Stimulated activated naive B cell treated with anti-CD40 and anti-IgM and Interleukin-4, amounts not matched to agents 10 μg/mL and 1 μg/mL and 100 μg/mL, for 72 hours (primary cell): ENCODE data around the gene KIAA0319L.

Experiments used
- ATAC-seq, 2 donors: fragments of 150-1000 bp; cut with Tn5 transposase; replicated peaks; 2 replicates each; pipeline ENCODE4 v1.10.0; 2021; ENCODE audit warnings: moderate library complexity in 1 of 2
- DNase-seq: peaks from one replicate; pipeline ENCODE4 v3.0.0; 2021
- H3K27ac Mint-ChIP-seq: one replicate; pipeline ENCODE4 v1.8.0; 2022; ENCODE audit warnings: mild to moderate bottlenecking, mixed read lengths
- H3K27me3 Mint-ChIP-seq, 2 donors: one replicate each; pipeline ENCODE4 v1.8.0; 2022; ENCODE audit warnings: mixed read lengths in 2 of 2
- H3K36me3 Mint-ChIP-seq, 2 donors: one replicate each; pipeline ENCODE4 v1.8.0; 2022; ENCODE audit warnings: mixed read lengths in 2 of 2, mild to moderate bottlenecking in 1 of 2
- H3K4me1 Mint-ChIP-seq, 2 donors: one replicate each; pipeline ENCODE4 v1.8.0; 2022; ENCODE audit warnings: mixed read lengths in 2 of 2, mild to moderate bottlenecking in 1 of 2
- H3K4me3 Mint-ChIP-seq, 2 donors: one replicate each; pipeline ENCODE4 v1.8.0; 2022; ENCODE audit warnings: mild to moderate bottlenecking in 2 of 2, mixed read lengths in 2 of 2, moderate library complexity in 1 of 2
- H3K9me3 Mint-ChIP-seq, 2 donors: one replicate each; pipeline ENCODE4 v1.8.0; 2022; ENCODE audit warnings: mixed read lengths in 2 of 2, mild to moderate bottlenecking in 1 of 2

The KIAA0319L gene

DNA sequence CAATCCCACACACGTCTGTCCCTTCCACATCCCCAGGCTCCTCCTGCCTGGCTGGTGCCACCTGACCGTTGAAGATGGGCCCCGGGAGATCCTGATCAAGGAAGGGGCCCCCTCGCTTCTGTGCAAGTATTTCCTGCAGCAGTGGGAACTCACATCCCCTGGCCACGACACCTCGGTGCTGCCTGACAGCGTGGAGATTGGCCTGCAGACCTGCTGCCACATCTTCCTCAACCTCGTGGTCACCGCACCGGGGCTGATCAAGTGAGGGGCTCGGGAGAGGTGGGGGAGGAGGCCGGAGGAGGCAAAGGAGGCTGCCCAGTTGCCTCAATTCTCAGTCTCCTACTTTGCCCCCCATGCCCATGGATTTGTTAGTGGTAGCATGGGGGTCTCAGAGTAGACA is 6.0 kb upstream of the KIAA0319L start:
- H3K27me3 Mint-ChIP-seq: no peaks in the 10 kb centered on the region
- peak overlapping the region in 1 of 2 donors; percentile 26 for H3K4me3 Mint-ChIP-seq
- peak overlapping the region; percentile 26 for H3K27ac Mint-ChIP-seq
- DNase-seq: no peak
- H3K9me3 Mint-ChIP-seq: no peaks in the 10 kb centered on the region
- H3K36me3 Mint-ChIP-seq: peaks cover 12 to 20% of the 10 kb centered on the region in 2 donors
- peaks cover 24 to 43% of the 10 kb centered on the region in 2 donors for H3K4me1 Mint-ChIP-seq
- no peak for ATAC-seq

DNA sequence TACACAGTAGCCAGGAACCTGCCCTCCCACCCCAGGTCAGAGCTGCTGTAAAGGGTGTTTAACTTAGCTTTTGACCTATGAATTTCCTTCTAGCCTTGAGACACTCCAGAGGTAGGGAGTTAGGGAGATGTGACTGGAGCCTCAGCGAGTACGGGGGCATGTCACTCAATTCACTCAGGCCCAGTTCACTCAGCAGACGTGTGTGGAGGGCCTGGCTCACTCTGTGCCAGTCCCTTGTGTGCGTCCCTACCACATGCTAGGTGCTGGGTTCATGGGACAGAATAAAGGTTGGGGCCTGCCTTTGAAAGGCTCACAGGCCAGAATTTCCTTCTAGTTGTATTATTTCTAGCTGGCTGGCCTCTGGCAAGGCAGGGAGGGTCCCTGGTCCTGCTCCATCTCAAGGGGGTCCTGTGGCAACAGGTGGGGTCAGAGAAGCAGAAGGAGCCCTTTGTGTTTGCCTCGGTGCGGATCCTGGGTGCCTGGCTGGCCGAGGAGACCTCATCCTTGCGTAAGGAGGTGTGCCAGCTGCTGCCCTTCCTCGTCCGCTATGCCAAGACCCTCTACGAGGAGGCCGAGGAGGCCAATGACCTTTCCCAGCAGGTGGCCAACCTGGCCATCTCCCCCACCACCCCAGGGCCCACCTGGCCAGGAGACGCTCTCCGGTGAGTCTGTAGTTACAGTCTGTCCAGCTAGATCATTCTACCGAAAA is 4.9 kb upstream of the KIAA0319L start:
- no peak overlapping the region for H3K27ac Mint-ChIP-seq
- no peak overlapping the region for H3K4me3 Mint-ChIP-seq
- ATAC-seq: no peak

DNA sequence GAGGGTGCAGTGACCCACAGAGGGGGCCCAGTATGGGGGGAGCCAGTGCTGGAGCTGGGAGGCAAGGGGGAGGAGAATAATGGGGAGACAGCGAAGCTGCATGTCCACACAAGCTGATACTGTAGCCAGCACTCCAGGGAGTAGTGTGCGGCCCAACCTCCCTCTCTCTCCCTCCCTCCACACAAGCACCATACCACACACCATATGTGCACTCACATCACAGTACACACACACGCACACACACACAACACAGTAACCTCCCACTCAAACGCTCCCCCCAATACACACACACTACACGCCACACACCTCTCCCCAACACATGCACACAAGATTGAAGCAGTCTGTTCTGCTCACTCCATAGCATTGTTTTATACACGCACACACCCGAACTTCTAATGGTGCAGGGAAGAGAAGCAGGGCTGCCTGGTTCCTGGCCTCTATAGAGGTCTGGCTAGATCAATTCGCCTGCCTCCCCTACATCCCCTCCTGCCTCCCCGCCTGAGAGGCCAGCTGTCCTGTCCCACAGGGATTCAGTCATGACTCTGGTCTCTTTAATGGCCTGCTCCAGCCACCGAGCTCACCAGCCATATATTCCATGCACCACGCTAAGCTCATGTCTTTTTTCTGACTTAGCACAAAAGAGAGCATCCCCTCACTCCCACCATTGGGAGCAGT is 4.2 kb upstream of the KIAA0319L start:
- Mint-ChIP-seq H3K4me1 (peaks cover 30 to 51% of the 10 kb centered on the region in 2 donors), H3K9me3 (no peaks in the 10 kb centered on the region), H3K27me3 (no peaks in the 10 kb centered on the region), H3K27ac (no peak overlapping the region), H3K36me3 (peaks cover 15% of the 10 kb centered on the region in 2 donors), H3K4me3 (no peak overlapping the region)
- ATAC-seq: no peak
- DNase-seq: no peak

More for the DNA sequence above, 4.9 kb upstream of the KIAA0319L start:
- H3K9me3 Mint-ChIP-seq: no peaks in the 10 kb centered on the region
- peaks cover 27 to 47% of the 10 kb centered on the region in 2 donors for H3K4me1 Mint-ChIP-seq
- H3K36me3 Mint-ChIP-seq: peaks cover 15 to 20% of the 10 kb centered on the region in 2 donors
- DNase-seq: no peak
- H3K27me3 Mint-ChIP-seq: no peaks in the 10 kb centered on the region

DNA sequence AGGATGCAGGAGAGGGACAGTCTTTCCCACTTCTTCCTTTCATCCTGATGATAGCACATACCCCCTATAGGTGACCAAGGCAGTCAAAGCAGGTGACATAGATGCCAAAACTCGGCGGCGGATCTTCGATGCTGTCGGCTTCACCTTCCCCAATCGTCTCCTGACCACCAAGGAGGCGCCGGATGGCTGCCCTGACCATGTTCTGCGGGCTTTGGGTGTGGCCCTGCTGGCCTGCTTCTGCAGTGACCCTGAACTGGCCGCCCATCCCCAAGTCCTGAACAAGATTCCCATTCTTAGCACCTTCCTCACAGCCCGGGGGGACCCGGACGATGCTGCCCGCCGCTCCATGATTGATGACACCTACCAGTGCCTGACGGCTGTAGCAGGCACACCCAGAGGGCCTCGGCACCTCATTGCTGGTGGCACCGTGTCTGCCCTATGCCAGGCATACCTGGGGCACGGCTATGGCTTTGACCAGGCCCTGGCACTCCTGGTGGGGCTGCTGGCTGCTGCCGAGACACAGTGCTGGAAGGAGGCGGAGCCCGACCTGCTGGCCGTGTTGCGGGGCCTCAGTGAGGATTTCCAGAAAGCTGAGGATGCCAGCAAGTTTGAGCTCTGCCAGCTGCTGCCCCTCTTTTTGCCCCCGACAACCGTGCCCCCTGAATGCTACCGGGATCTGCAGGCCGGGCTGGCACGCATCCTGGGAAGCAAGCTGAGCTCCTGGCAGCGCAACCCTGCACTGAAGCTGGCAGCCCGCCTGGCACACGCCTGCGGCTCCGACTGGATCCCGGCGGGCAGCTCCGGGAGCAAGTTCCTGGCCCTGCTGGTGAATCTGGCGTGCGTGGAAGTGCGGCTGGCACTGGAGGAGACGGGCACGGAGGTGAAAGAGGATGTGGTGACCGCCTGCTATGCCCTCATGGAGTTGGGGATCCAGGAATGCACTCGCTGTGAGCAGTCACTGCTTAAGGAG is 3.3 kb upstream of the KIAA0319L start:
- H3K4me3 Mint-ChIP-seq: no peak overlapping the region
- H3K36me3 Mint-ChIP-seq: peaks cover 13 to 15% of the 10 kb centered on the region in 2 donors
- DNase-seq (no peak), ATAC-seq (no peak)
- H3K9me3 Mint-ChIP-seq: no peaks in the 10 kb centered on the region
- no peaks in the 10 kb centered on the region for H3K27me3 Mint-ChIP-seq
- H3K27ac Mint-ChIP-seq: no peak overlapping the region
- peaks cover 37 to 60% of the 10 kb centered on the region in 2 donors for H3K4me1 Mint-ChIP-seq

DNA sequence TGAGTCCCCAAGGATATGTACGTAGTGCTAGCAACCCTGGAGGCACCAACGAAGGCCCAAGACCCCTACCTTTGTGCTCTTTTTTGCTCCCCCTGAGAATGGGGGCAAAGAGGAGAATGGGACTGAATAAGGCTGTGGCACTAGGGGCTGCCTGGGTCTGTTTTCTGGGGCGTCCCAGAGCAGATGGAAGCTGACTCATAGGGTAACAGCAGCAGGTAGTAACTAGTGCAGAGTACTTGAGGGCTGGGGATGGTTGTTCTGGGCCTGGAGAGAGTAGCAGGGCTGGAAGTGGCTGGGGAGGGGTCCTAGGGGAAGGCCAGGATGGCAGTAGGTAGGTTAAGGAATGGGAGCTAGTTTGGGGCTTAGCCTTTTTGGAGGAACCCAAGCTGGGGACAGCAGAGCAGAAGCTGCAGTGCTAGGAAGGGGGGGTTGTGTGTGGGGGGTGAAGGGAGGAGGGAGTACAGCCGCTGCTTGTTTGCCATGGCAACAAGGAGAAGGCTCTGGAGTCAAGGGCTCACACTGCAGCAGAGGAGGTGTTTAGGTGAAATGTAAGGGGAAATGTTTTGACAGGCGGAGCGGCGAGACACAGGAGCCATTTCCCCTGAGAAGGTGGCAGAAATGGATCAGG is 2.2 kb upstream of the KIAA0319L start:
- Mint-ChIP-seq H3K27me3 (no peaks in the 10 kb centered on the region), H3K4me3 (peak overlapping the region in 1 of 2 donors; percentile 4), H3K4me1 (peaks cover 42 to 64% of the 10 kb centered on the region in 2 donors), H3K9me3 (no peaks in the 10 kb centered on the region), H3K36me3 (peaks cover 8 to 13% of the 10 kb centered on the region in 2 donors), H3K27ac (peak overlapping the region; percentile 75)
- DNase-seq: no peak
- ATAC-seq: no peak

DNA sequence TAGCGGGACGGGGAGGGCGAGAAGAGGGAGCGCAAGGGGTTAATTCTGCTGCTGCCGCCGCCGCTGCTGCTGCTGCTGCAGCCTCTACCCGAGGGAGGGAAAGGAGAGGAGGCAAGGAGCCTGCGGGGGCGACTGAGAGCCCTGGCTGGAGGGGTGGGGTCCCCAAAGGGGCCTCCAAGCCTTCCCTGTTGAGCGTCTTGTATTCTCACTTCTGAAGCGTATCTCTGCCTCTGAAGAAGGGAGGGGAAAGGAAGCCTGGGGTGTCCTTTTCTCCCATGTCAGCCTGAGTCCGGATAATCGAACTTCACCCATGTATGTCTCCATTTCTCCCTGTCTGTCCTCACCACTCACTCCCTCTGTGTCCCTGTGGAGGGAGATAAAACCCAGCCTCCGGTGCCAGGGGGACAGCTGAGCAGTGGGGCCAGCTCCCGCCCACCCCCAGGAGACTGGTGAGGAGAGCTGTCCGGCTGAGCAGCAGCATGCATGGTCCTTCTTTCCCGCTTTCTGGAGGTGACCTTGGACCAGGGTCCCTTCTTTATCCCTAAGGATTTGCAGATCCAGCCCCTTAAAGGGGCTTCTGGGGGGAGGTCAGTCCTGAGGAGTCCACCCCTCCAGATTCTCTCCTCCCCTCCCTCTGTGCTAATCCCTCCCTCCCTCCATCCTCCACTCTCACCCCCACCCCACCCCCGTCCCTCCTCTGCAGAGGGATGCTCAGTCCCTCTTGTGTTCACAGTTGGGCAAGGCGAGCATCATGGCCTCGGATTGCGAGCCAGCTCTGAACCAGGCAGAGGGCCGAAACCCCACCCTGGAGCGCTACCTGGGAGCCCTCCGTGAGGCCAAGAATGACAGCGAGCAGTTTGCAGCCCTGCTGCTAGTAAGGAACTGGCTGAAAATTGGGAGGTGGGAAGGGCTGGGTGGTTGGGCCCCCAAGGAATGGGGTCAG is 1.4 kb upstream of the KIAA0319L start:
- Mint-ChIP-seq H3K27ac (peak overlapping the region; percentile 98), H3K9me3 (no peaks in the 10 kb centered on the region), H3K4me1 (peaks cover 39 to 58% of the 10 kb centered on the region in 2 donors), H3K4me3 (peak overlapping the region; percentile 92 to 99), H3K36me3 (peaks cover 7 to 9% of the 10 kb centered on the region in 2 donors), H3K27me3 (no peaks in the 10 kb centered on the region)
- ATAC-seq (no peak), DNase-seq (no peak)

DNA sequence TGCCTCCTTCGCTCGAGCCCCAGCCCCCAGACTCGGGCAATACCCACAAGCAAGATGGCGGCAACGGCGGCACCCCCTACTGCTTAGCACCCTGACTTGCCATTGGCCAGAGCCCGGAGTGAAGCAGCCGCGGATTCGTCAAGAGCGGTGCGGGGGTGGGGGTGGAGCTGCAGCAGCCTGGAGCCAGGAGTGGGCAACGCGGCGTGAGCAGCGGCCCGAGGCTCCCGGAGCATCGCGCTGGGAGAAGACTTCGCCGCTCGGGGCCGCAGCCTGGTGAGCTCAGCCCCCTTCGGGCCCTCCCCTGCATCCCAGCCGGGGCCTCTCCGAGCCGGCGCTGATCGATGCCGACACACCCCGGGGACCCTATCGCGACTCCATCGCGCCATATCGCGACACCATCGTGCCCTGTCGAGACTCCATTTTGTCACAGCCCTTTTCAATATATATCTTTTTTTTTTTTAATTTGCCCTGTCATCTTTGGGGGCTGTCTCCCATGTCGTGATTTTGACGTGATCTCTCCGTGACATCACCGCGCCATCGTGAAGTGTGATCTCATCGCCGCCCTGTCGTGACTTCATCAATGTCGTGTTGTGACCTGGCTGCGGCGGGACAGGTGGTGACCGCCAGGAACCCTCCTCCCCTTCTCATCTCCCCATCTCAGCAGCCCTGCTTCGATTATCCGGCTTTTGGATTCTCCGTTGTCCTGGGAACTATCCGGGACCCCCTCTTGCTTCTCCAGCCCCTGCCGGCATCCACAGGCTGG is 589 bp upstream of the KIAA0319L start, which contains the start of gene NCDN:
Gene NCDN, plus strand, starts transcription at position 189 of the 763 bp plus-strand sequence. Its CDS starts 392 bp downstream, at position 581.
- peak; percentile 94 for DNase-seq
- peak within 1 kb of the TSS; percentile 98 for H3K27ac Mint-ChIP-seq
- peaks cover 41 to 54% of the 10 kb centered on the region in 2 donors for H3K4me1 Mint-ChIP-seq
- peaks cover 10 to 12% of the 10 kb centered on the region in 2 donors for H3K36me3 Mint-ChIP-seq
- peak within 1 kb of the TSS; percentile 92 to 99 for H3K4me3 Mint-ChIP-seq
- H3K27me3 Mint-ChIP-seq: no peaks in the 10 kb centered on the region
- ATAC-seq: peak; percentile 93 to 95
- no peaks in the 10 kb centered on the region for H3K9me3 Mint-ChIP-seq

DNA sequence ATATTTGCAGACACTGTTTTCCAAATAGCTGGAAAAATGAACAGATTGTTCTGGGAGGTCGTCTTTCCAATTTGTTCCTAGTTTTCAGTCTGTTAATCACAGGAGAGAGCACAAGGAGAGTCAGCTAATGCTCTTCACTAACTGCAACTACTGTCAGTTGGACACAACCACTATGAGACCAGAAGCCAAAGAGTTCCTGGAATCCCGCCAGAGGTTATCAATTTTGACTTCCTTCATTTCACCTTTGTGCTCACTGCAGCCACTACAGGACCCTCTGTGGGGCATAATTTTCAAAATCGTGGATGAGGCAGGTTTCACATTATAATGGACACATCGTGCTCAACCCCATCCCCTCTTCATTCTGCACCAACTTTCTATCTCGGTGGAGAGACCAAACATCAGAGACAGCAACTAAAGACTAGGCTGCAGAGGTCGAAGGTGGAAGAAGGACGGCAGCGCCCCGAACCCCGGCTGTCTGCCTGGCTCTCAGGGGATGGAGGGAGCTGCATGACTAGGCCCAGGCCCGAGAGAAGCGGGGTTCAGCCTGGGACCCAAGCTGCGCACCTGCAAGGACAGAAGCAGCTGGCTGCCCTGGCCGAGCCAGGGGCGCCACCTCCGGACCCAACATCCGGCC is 602 bp downstream of the KIAA0319L start:
- H3K4me1 Mint-ChIP-seq: peaks cover 38 to 52% of the 10 kb centered on the region in 2 donors
- ATAC-seq: no peak

DNA sequence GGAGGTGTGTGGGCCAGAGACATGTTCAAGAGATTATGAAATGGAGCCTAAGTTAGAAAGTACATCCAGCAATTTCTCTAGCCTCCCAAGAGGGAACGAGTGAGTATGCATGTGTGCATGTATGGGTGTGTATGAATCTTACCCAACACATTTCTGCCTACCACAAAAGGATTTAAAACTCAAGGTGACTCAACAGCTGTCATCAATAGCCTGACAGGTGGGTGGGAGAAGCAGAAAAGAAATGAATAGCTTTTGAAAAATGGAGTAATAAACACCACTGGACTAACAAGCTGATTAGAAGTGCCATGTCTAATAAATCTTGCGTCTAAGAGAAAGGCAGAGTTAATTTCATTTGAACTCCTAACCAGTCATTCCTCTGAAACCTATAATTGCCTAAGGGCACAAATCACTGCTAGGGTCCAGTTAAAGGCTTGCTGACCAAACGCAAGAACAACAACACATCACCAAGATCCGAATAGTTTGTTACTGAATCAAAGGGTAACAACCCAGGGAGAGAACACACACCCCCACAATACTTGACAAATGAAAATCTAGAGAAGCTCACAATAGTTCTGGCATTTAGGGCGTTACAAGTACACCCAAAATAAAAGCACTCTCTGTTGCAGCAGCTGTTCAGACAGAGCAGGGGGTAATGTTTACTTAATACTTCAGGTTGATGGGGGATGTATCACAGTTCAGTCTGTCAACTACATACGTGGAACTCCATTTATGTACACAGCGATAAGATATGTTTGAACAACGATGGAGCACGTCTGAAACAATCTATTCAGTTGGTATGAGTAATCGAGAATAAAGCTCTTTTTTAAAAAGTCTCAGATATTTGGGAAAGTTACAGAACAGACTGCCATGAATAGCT is 1.4 kb downstream of the KIAA0319L start:
- ATAC-seq (no peak), DNase-seq (no peak)
- peak overlapping the region; percentile 92 to 99 for H3K4me3 Mint-ChIP-seq
- peaks cover 35 to 50% of the 10 kb centered on the region in 2 donors for H3K4me1 Mint-ChIP-seq
- no peaks in the 10 kb centered on the region for H3K9me3 Mint-ChIP-seq
- peak overlapping the region; percentile 37 for H3K27ac Mint-ChIP-seq
- H3K27me3 Mint-ChIP-seq: no peaks in the 10 kb centered on the region
- H3K36me3 Mint-ChIP-seq: peaks cover 19 to 20% of the 10 kb centered on the region in 2 donors

More for the DNA sequence above, 602 bp downstream of the KIAA0319L start:
- DNase-seq: no peak
- Mint-ChIP-seq H3K27me3 (no peaks in the 10 kb centered on the region), H3K4me3 (peak overlapping the region; percentile 92 to 99), H3K27ac (peak overlapping the region; percentile 37), H3K36me3 (peaks cover 19 to 20% of the 10 kb centered on the region in 2 donors), H3K9me3 (no peaks in the 10 kb centered on the region)

DNA sequence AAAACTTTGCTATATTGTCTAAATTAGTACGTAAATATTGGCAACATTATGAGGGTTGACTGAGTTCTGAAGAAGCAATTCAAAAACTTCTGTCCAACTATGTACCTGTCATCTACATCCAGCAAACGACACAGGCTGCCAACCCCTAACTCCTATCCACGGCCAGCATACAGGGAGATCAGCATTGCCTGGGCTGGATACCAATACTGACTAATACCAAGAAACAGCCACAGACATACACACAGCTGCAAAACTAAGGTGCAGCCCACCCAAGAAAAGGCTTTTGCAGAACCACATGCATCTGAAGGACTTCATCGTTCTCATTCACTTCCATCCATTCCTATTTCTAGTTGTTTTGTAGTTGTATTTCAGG is 2.0 kb downstream of the KIAA0319L start:
- no peak for ATAC-seq
- no peaks in the 10 kb centered on the region for H3K9me3 Mint-ChIP-seq
- H3K27ac Mint-ChIP-seq: no peak overlapping the region

More for the DNA sequence above, 2.0 kb downstream of the KIAA0319L start:
- H3K36me3 Mint-ChIP-seq: peaks cover 19 to 20% of the 10 kb centered on the region in 2 donors
- H3K4me3 Mint-ChIP-seq: peak overlapping the region in 1 of 2 donors; percentile 4
- DNase-seq: no peak
- peaks cover 35 to 50% of the 10 kb centered on the region in 2 donors for H3K4me1 Mint-ChIP-seq
- H3K27me3 Mint-ChIP-seq: no peaks in the 10 kb centered on the region
